WTC11 (cell line): ENCODE results near the gene ALKBH4. TPM values are rescaled to one million over a fixed set of nuclear protein-coding genes. Genes with fewer than 3 reads are reported as not detected.
A peak's percentile ranks its signal among the peaks of the same experiment; 100 is the strongest.

ENCODE experiments used
- ATAC-seq: fragments of 200-7000 bp; cut with Tn5 transposase; 2 replicates; pipeline ENCODE4 v1.10.0; 2021; ENCODE audit warnings: mild to moderate bottlenecking, moderate library complexity
- CTCF ChIA-PET: fragments of 300-600 bp; sonication (Branson Sonifier 250); formaldehyde crosslinking; loops from one replicate; lab custom pipeline; 2021; ENCODE audit warnings: antibody characterized with exemption; lab: Charles Lee
- POLR2A ChIA-PET: fragments of 350-600 bp; sonication (Branson Sonifier 250); formaldehyde crosslinking; loops from one replicate; lab custom pipeline; 2021; ENCODE audit warnings: antibody characterized with exemption; lab: Charles Lee
- DNase-seq: peaks from one replicate; pipeline ENCODE4 v3.0.0; 2021; ENCODE audit warnings: low spot score
- H3K27ac Mint-ChIP-seq: 2 replicates; pipeline ENCODE4 v1.8.0; 2021; ENCODE audit warnings: mixed read lengths
- H3K27me3 Mint-ChIP-seq: 2 replicates; pipeline ENCODE4 v1.8.0; 2021; ENCODE audit warnings: low read depth, mild to moderate bottlenecking, moderate library complexity, mixed read lengths
- H3K36me3 Mint-ChIP-seq: 2 replicates; pipeline ENCODE4 v1.8.0; 2021; ENCODE audit warnings: mixed read lengths
- H3K4me1 Mint-ChIP-seq: 2 replicates; pipeline ENCODE4 v1.8.0; 2022; ENCODE audit warnings: mixed read lengths
- H3K4me3 Mint-ChIP-seq: 2 replicates; pipeline ENCODE4 v1.8.0; 2021; ENCODE audit warnings: mild to moderate bottlenecking, moderate library complexity, mixed read lengths
- H3K9me3 Mint-ChIP-seq: 2 replicates; pipeline ENCODE4 v1.8.0; 2021; ENCODE audit warnings: mixed read lengths
- AFF4 ChIP-seq: sonication (generic); formaldehyde crosslinking; IDR thresholded peaks from 2 replicates; pipeline ENCODE4 v1.8.1; 2023; ENCODE audit warnings: mild to moderate bottlenecking, missing genetic modification reagents, borderline replicate concordance
- ATF6 ChIP-seq: sonication (generic); formaldehyde crosslinking; IDR thresholded peaks from 2 replicates; pipeline ENCODE4 v1.8.1; 2023; ENCODE audit warnings: mild to moderate bottlenecking, missing genetic modification reagents
- CBFB ChIP-seq: sonication (generic); formaldehyde crosslinking; IDR thresholded peaks from 2 replicates; pipeline ENCODE4 v1.8.1; 2022; ENCODE audit warnings: mild to moderate bottlenecking, low read depth, missing genetic modification reagents
- CDX4 ChIP-seq: fragments of 250-450 bp; sonication (Bioruptor Pico); IDR thresholded peaks from 2 replicates; pipeline ENCODE4 v1.9.0; 2021; ENCODE audit warnings: moderate library complexity, mild to moderate bottlenecking, inconsistent platforms, borderline replicate concordance
- CTCF ChIP-seq: fragments of 200-600 bp; IDR thresholded peaks from 2 replicates; pipeline ENCODE4 v1.8.0; 2022; ENCODE audit warnings: antibody characterized with exemption
- FOXP1 ChIP-seq: sonication (generic); formaldehyde crosslinking; IDR thresholded peaks from 2 replicates; pipeline ENCODE4 v1.8.0; 2022; ENCODE audit warnings: missing genetic modification reagents, mild to moderate bottlenecking, moderate library complexity, borderline replicate concordance
- IRF1 ChIP-seq: sonication (generic); formaldehyde crosslinking; IDR thresholded peaks from 2 replicates; pipeline ENCODE4 v1.8.0; 2023; ENCODE audit warnings: missing genetic modification reagents
- JAZF1 ChIP-seq: fragments of 250-450 bp; sonication (Bioruptor Pico); IDR thresholded peaks from 2 replicates; pipeline ENCODE4 v1.9.0; 2021; ENCODE audit warnings: moderate library complexity, mild to moderate bottlenecking, inconsistent platforms
- NFE2L1 ChIP-seq: sonication (generic); formaldehyde crosslinking; IDR thresholded peaks from 2 replicates; pipeline ENCODE4 v1.8.1; 2023; ENCODE audit warnings: missing genetic modification reagents
- NR1H2 ChIP-seq: sonication (generic); formaldehyde crosslinking; IDR thresholded peaks from 2 replicates; pipeline ENCODE4 v1.9.0; 2021; ENCODE audit warnings: mild to moderate bottlenecking, moderate library complexity, missing genetic modification reagents
- PRDM15 ChIP-seq: sonication (generic); formaldehyde crosslinking; IDR thresholded peaks from 2 replicates; pipeline ENCODE4 v1.8.0; 2022; ENCODE audit warnings: missing genetic modification reagents
- PREB ChIP-seq: sonication (generic); formaldehyde crosslinking; IDR thresholded peaks from 2 replicates; pipeline ENCODE4 v1.8.1; 2022; ENCODE audit warnings: mild to moderate bottlenecking, missing genetic modification reagents, moderate library complexity, borderline replicate concordance
- SOX15 ChIP-seq: fragments of 250-450 bp; sonication (Bioruptor Pico); IDR thresholded peaks from 2 replicates; pipeline ENCODE4 v1.9.0; 2021; ENCODE audit warnings: mild to moderate bottlenecking
- STAT6 ChIP-seq: sonication (generic); formaldehyde crosslinking; conservative IDR thresholded peaks from 2 replicates; pipeline ENCODE4 v1.8.1; 2023; ENCODE audit warnings: mild to moderate bottlenecking, low read depth, missing genetic modification reagents, moderate library complexity
- USF2 ChIP-seq: sonication (generic); formaldehyde crosslinking; IDR thresholded peaks from 2 replicates; pipeline ENCODE4 v1.8.1; 2023; ENCODE audit warnings: mild to moderate bottlenecking, missing genetic modification reagents, moderate library complexity
- ZBTB21 ChIP-seq: sonication (generic); formaldehyde crosslinking; IDR thresholded peaks from 2 replicates; pipeline ENCODE4 v1.8.1; 2023; ENCODE audit warnings: mild to moderate bottlenecking, missing genetic modification reagents, borderline replicate concordance
- ZNF396 ChIP-seq: fragments of 250-450 bp; sonication (Bioruptor Pico); IDR thresholded peaks from 2 replicates; pipeline ENCODE4 v1.8.0; 2021; ENCODE audit warnings: mild to moderate bottlenecking, moderate library complexity, borderline replicate concordance
- ZNF671 ChIP-seq: fragments of 250-450 bp; sonication (Bioruptor Pico); IDR thresholded peaks from 2 replicates; pipeline ENCODE4 v1.8.0; 2021; ENCODE audit warnings: mild to moderate bottlenecking
- total RNA-seq: library from RNA; stranded (reverse); gene quantifications from 3 replicates; pipeline ENCODE4 v1.2.3, GENCODE V29; 2021

Gene ALKBH4
- total RNA-seq, 1 experiment from 2014 or later, result 20.4 TPM

GRCh38 chr7:102424787-102425218 is 39.9 kb downstream of the ALKBH4 start (continued):
- no peak for TF ChIP-seq CBFB (CRISPR knock-in tag)
- no peak for TF ChIP-seq PREB (CRISPR knock-in tag)
- no peak for TF ChIP-seq PRDM15 (CRISPR knock-in tag)
- no peak for TF ChIP-seq NR1H2 (CRISPR knock-in tag)
- no peak for TF ChIP-seq JAZF1 (CRISPR knock-in tag)
- TF ChIP-seq SOX15 (CRISPR knock-in tag), result no peak
- TF ChIP-seq, all 79 proteins: peak for 0

GRCh38 chr7:102424129-102424551 is 40.5 kb downstream of the ALKBH4 start:
- peak overlapping the region; percentile 82 for H3K27ac Mint-ChIP-seq
- H3K9me3 Mint-ChIP-seq, result no peaks in the 10 kb centered on the region
- peaks cover 34% of the 10 kb centered on the region for H3K36me3 Mint-ChIP-seq
- CTCF ChIA-PET, result interaction anchor here (0.9 kb wide), 1 partner anchor 43 kb away, joined by 3 read pairs; no protein-coding TSS in a partner anchor
- DNase-seq, result no peak
- H3K4me3 Mint-ChIP-seq, result no peak overlapping the region
- peak; percentile 51 for ATAC-seq
- H3K27me3 Mint-ChIP-seq, result no peaks in the 10 kb centered on the region
- POLR2A ChIA-PET, result no interaction called here
- peaks cover 12% of the 10 kb centered on the region for H3K4me1 Mint-ChIP-seq
- TF ChIP-seq ZBTB21 (CRISPR knock-in tag) (no peak), ZNF396 (no peak), NFE2L1 (CRISPR knock-in tag) (no peak), FOXP1 (CRISPR knock-in tag) (no peak), ZNF671 (no peak), STAT6 (CRISPR knock-in tag) (no peak), CTCF (no peak), ATF6 (CRISPR knock-in tag) (no peak), AFF4 (CRISPR knock-in tag) (no peak), USF2 (CRISPR knock-in tag) (no peak), IRF1 (CRISPR knock-in tag) (no peak), CDX4 (no peak)
